Measurements from ENCODE around the gene SPATA19.

- no peak for TF ChIP-seq POLR2A (IDR thresholded peaks at IDR 0.05)
- TF ChIP-seq CTCF (IDR thresholded peaks at IDR 0.05) = no peak
Observed at GRCh38 chr11:133814588-133815100, 30.7 kb downstream of the SPATA19 start.

Measured in Peyer's patch (tissue), 4 donors.